Kidney (tissue), 14 donors: ENCODE measurements around the gene NDUFAF8. TPM values are rescaled to one million over a fixed set of nuclear protein-coding genes. Genes with fewer than 3 reads are reported as not detected.

Experiments used
- DNase-seq, 5 donors: peaks; one replicate each; pipeline ENCODE4 v3.0.0-alpha.2; 2013 to 2020
- FAIRE-seq: peaks from 2 replicates; lab custom pipeline; 2012; peaks lifted over from hg19 to GRCh38; lab: Jason Lieb, UNC
- H3K27ac ChIP-seq, 2 donors: one replicate each; pipeline ENCODE4 v1.7.0; 2013; ENCODE audit warnings: low read depth in 2 of 2, low read length in 2 of 2, inconsistent platforms in 1 of 2
- H3K27me3 ChIP-seq: one replicate; pipeline ENCODE4 v1.7.1; 2013; ENCODE audit warnings: low read length, inconsistent platforms; ENCODE audit not compliant: control insufficient read depth, insufficient read depth
- H3K36me3 ChIP-seq, 3 donors: one replicate each; pipeline versions ENCODE4 v1.7.0 to v1.7.1; 2013; ENCODE audit warnings: low read length in 3 of 3, control low read depth in 1 of 3, inconsistent platforms in 1 of 3; ENCODE audit not compliant: insufficient read depth in 3 of 3, control insufficient read depth in 2 of 3
- H3K4me1 ChIP-seq, 3 donors: one replicate each; pipeline versions ENCODE4 v1.7.0 to v1.7.1; 2013; ENCODE audit warnings: low read length in 3 of 3, inconsistent platforms in 1 of 3, low read depth in 1 of 3; ENCODE audit not compliant: control insufficient read depth in 2 of 3, insufficient read depth in 2 of 3
- H3K4me3 ChIP-seq, 3 donors: one replicate each; pipeline versions ENCODE4 v1.7.0 to v1.8.1; 2013; ENCODE audit warnings: low read length in 3 of 3, control low read depth in 1 of 3, inconsistent platforms in 1 of 3
- H3K9ac ChIP-seq, 3 donors: one replicate each; pipeline versions ENCODE4 v1.7.0 to v1.7.1; 2013; ENCODE audit warnings: low read length in 3 of 3, control low read depth in 1 of 3, inconsistent platforms in 1 of 3
- H3K9me3 ChIP-seq, 3 donors: one replicate each; pipeline versions ENCODE4 v1.7.0 to v1.7.1; 2013; ENCODE audit warnings: low read length in 3 of 3, control low read depth in 1 of 3, inconsistent platforms in 1 of 3; ENCODE audit not compliant: control insufficient read depth in 2 of 3, insufficient read depth in 1 of 3
- CTCF ChIP-seq: IDR thresholded peaks from 3 replicates; pipeline ENCODE4 v1.5.1; 2012; ENCODE audit warnings: mild to moderate bottlenecking, moderate library complexity, borderline replicate concordance; ENCODE audit not compliant: insufficient read depth; ENCODE audit errors: extremely low read depth
- intact Hi-C: fragments of 100-400 bp; cut with DNase I; formaldehyde crosslinking; loops from one replicate; pipeline ENCODE4 v1.11.1; 2022
- polyA plus RNA-seq: library from polyadenylated mRNA; stranded (reverse); fragments of 350-450 nt; fragmentation: Illumina TruSeq; extraction: RNeasy Lipid Tissue Mini Kit (QIAGEN cat#74804); gene quantifications from one replicate; pipeline ENCODE4 v1.2.3, GENCODE V29; 2014; ENCODE audit warnings: low read depth, low replicate concordance; ENCODE audit not compliant: insufficient read depth
- total RNA-seq: library from RNA; stranded (reverse); fragmentation: NEBNext Ultra II Directional; extraction: Animal tissue kit (Norgen Biotek cat#: 25700); gene quantifications from one replicate; pipeline ENCODE4 v1.2.1, GENCODE V29; 2021
- donor health status: control.
- donor health status: control.
- donor health status: control.
- donor health status: control.
- donor health status: control.
- donor health status: DM: yes; HTN: yes; CAD: no.
- donor health status: Normal renal cell carcinoma (clear cell type).

The NDUFAF8 gene
- total and polyA plus RNA-seq, 2 donors from 2014 or later, result 38.6 to 134 TPM

- H3K36me3 ChIP-seq, result peaks cover 0 to 10% (median 4%) of the 10 kb centered on the region in 3 donors
- no peak overlapping the region for H3K9ac ChIP-seq
- H3K27me3 ChIP-seq, result no peaks in the 10 kb centered on the region
- DNase-seq (peak in 1 of 5 donors; percentile 61), FAIRE-seq (no peak)
- no peak overlapping the region for H3K27ac ChIP-seq
- H3K4me1 ChIP-seq, result peaks cover 0 to 4% (median 2%) of the 10 kb centered on the region in 3 donors
- TF ChIP-seq CTCF, result no peak
- no peak overlapping the region for H3K4me3 ChIP-seq
- no peaks in the 10 kb centered on the region for H3K9me3 ChIP-seq
- intact Hi-C loops, result no loop called here
Measured at GRCh38 chr17:81246343-81246670, 7.2 kb downstream of the NDUFAF8 start.

- Histone ChIP-seq H3K9ac (no peak overlapping the region), H3K4me1 (peaks cover 0 to 4% (median 2%) of the 10 kb centered on the region in 3 donors), H3K27me3 (no peaks in the 10 kb centered on the region), H3K27ac (no peak overlapping the region), H3K4me3 (no peak overlapping the region), H3K36me3 (peaks cover 0 to 10% (median 4%) of the 10 kb centered on the region in 3 donors), H3K9me3 (no peaks in the 10 kb centered on the region)
- TF ChIP-seq CTCF, result no peak
- FAIRE-seq (no peak), DNase-seq (peak in 2 of 5 donors; percentile 50 to 74)
- intact Hi-C loops, result no loop called here
Measured at GRCh38 chr17:81246679-81247338, 7.7 kb downstream of the NDUFAF8 start.

GRCh38 chr17:81247339-81247990 lies 8.3 kb downstream of the NDUFAF8 start:
- peaks cover 0 to 5% (median 4%) of the 10 kb centered on the region in 3 donors for H3K4me1 ChIP-seq
- peaks cover 0 to 13% (median 4%) of the 10 kb centered on the region in 3 donors for H3K36me3 ChIP-seq
- no peak overlapping the region for H3K4me3 ChIP-seq
- FAIRE-seq (no peak), DNase-seq (peak in 1 of 5 donors; percentile 47)
- intact Hi-C loops, result no loop called here
- no peaks in the 10 kb centered on the region for H3K27me3 ChIP-seq
- TF ChIP-seq CTCF, result no peak
- H3K9ac ChIP-seq, result no peak overlapping the region
- H3K27ac ChIP-seq, result no peak overlapping the region
- no peaks in the 10 kb centered on the region for H3K9me3 ChIP-seq
